GM21390 (cell line): Measurements from ENCODE around the gene CIROP.

ENCODE experiments used
- ATAC-seq: cut with Tn5 transposase; IDR thresholded peaks from one replicate; pipeline ENCODE4 v1.9.1; 2021; ENCODE audit not compliant: unreplicated experiment

Gene CIROP

GRCh38 chr14:23067847-23068788, 36.7 kb downstream of the CIROP start:
- no peak for ATAC-seq

GRCh38 chr14:23066855-23067744, 37.7 kb downstream of the CIROP start:
- no peak for ATAC-seq

- no peak for ATAC-seq
Measured at GRCh38 chr14:23066368-23066767, 38.4 kb downstream of the CIROP start.

GRCh38 chr14:23063601-23064000, 41.2 kb downstream of the CIROP start:
- no peak for ATAC-seq

- no peak for ATAC-seq
Measured at GRCh38 chr14:23062002-23062401, 42.8 kb downstream of the CIROP start.

GRCh38 chr14:23060536-23061260, 44.1 kb downstream of the CIROP start:
- ATAC-seq = no peak

GRCh38 chr14:23058654-23059504, 45.9 kb downstream of the CIROP start:
- ATAC-seq = no peak

GRCh38 chr14:23057757-23058653, 46.8 kb downstream of the CIROP start:
- no peak for ATAC-seq

- ATAC-seq = no peak
Measured at GRCh38 chr14:23056956-23057756, 47.6 kb downstream of the CIROP start, which contains the start of gene CDH24. Gene CDH24 (minus strand): TSS chr14:23057520. CDS start chr14:23055733, 1,787 bp downstream.

GRCh38 chr14:23056145-23056955, 48.4 kb downstream of the CIROP start:
- peak; percentile 55 for ATAC-seq

- ATAC-seq = no peak
Measured at GRCh38 chr14:23055621-23056144, 49.1 kb downstream of the CIROP start.

- no peak for ATAC-seq
Measured at GRCh38 chr14:23055147-23055550, 49.6 kb downstream of the CIROP start.

- no peak for ATAC-seq
Measured at GRCh38 chr14:23054000-23054811, 50.6 kb downstream of the CIROP start.

GRCh38 chr14:23053426-23053825, 51.4 kb downstream of the CIROP start:
- no peak for ATAC-seq

GRCh38 chr14:23052671-23053070, 52.1 kb downstream of the CIROP start:
- no peak for ATAC-seq

GRCh38 chr14:23052182-23052623, 52.6 kb downstream of the CIROP start:
- no peak for ATAC-seq
